A673 (cell line): ENCODE results near the gene COQ10B. TPM values are rescaled to one million over a fixed set of nuclear protein-coding genes. Genes with fewer than 3 reads are reported as not detected.

Experiments
- BruUV-seq: library from RNA; stranded (reverse); fragments of 400-500 nt; replicated peaks from 2 replicates; lab custom pipeline; 2021; lab: Mats Ljungman, UMichigan
- CTCF ChIA-PET: fragments of 300-600 bp; sonication (Branson Sonifier 250); formaldehyde crosslinking; loops from one replicate; lab custom pipeline; 2022; ENCODE audit warnings: antibody characterized with exemption; lab: Charles Lee
- POLR2A ChIA-PET: fragments of 300-600 bp; sonication (Branson Sonifier 250); formaldehyde crosslinking; loops from one replicate; lab custom pipeline; 2022; ENCODE audit warnings: antibody characterized with exemption; ENCODE audit not compliant: low non-redundant PET; lab: Charles Lee
- DNase-seq: peaks from one replicate; pipeline ENCODE4 v3.0.0-alpha.2; 2015; ENCODE audit warnings: low spot score
- H3K27ac ChIP-seq: fragments of 200-600 bp; sonication (generic); 2 replicates; pipeline ENCODE4 v1.5.1; 2016; ENCODE audit warnings: mixed run types, low read depth, mild to moderate bottlenecking, mixed read lengths, antibody characterized with exemption, low read length; ENCODE audit not compliant: poor library complexity, severe bottlenecking
- H3K27me3 ChIP-seq: fragments of 200-600 bp; sonication (generic); replicated peaks from 2 replicates; pipeline ENCODE4 v1.6.1; 2017; ENCODE audit warnings: mixed run types, low read depth, mild to moderate bottlenecking, mixed read lengths, antibody characterized with exemption, low read length; ENCODE audit not compliant: insufficient read depth, poor library complexity
- H3K36me3 ChIP-seq: fragments of 200-600 bp; sonication (generic); 2 replicates; pipeline ENCODE4 v1.6.1; 2016; ENCODE audit warnings: mixed run types, mild to moderate bottlenecking, mixed read lengths, antibody characterized with exemption, low read length; ENCODE audit not compliant: insufficient read depth, poor library complexity, severe bottlenecking
- H3K4me1 ChIP-seq: fragments of 200-600 bp; sonication (generic); 2 replicates; pipeline ENCODE4 v1.6.1; 2017; ENCODE audit warnings: mixed run types, mild to moderate bottlenecking, mixed read lengths, antibody characterized with exemption, low read length; ENCODE audit not compliant: insufficient read depth, poor library complexity, severe bottlenecking
- H3K4me3 ChIP-seq: fragments of 200-600 bp; sonication (generic); 2 replicates; pipeline ENCODE4 v1.5.1; 2016; ENCODE audit warnings: low read depth, mixed run types, mild to moderate bottlenecking, mixed read lengths, low read length; ENCODE audit not compliant: poor library complexity, severe bottlenecking
- H3K9me3 ChIP-seq: fragments of 200-600 bp; sonication (generic); 2 replicates; pipeline ENCODE4 v1.6.1; 2016; ENCODE audit warnings: mixed run types, low read depth, mild to moderate bottlenecking, mixed read lengths, antibody characterized with exemption, low read length; ENCODE audit not compliant: poor library complexity, severe bottlenecking
- EZH2 ChIP-seq: fragments of 200-600 bp; sonication (generic); IDR thresholded peaks from 2 replicates; pipeline ENCODE4 v1.6.1; 2017; ENCODE audit warnings: borderline replicate concordance, low read depth, mild to moderate bottlenecking, mixed read lengths, antibody characterized with exemption, low read length; ENCODE audit not compliant: poor library complexity, severe bottlenecking
- intact Hi-C: fragments of 100-400 bp; cut with micrococcal nuclease; formaldehyde crosslinking; loops from one replicate; pipeline ENCODE4 v1.10.0; 2022; ENCODE audit not compliant: unreplicated experiment
- total RNA-seq: library from RNA; stranded (reverse); gene quantifications from 2 replicates; pipeline ENCODE4 v1.2.3, GENCODE V29; 2021
- TF ChIP-seq, protein P1 (sequence below): fragments of 300-800, 200-600 bp; sonication (generic); conservative IDR thresholded peaks from 2 replicates; pipeline ENCODE4 v1.5.1; 2017; ENCODE audit warnings: low read depth, mild to moderate bottlenecking, antibody characterized with exemption, low read length, moderate library complexity, mixed read lengths

The COQ10B gene
- total RNA-seq, 1 experiment from 2014 or later = 17.1 TPM

DNA sequence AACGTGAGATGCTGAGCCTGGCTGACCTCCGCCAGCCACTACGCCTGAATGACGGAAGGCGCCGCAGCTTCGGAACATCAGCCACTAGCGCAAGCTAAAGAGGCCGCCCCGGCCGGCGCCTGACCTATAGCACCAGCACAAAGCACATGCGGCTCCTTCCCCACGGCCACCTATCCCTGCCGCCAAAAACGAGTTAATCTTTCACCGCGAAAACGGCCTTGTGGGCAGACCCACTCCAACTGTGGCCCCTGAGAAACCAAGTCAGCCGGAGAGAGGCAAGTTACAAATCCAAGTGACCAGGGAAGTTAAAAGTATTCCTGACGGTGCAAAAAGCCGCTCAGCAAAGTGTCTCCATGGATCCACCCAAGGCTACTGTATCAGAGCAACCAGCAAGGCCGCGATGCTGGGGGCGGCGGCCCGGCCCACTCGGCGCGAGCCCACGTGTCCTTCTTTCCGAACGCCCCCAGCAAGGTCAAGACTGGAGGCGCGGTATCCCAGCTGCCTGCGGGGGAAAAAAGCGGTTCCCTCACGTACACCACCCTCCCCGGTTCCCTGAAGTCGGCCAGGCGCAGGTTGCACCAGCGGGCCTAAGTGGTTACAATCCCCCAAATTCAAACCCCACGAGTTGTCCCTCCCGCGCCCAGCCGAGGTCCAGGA, 45.7 kb downstream of the COQ10B start:
- no peaks in the 10 kb centered on the region for H3K27me3 ChIP-seq
- intact Hi-C loops = loop anchor here (5.0 kb wide), 1 partner anchor 92 kb away; no protein-coding TSS in a partner anchor
- no peaks in the 10 kb centered on the region for H3K9me3 ChIP-seq
- peak overlapping the region; percentile 97 for H3K27ac ChIP-seq
- TF ChIP-seq EZH2 = no peak
- TF ChIP-seq, protein P1, sequence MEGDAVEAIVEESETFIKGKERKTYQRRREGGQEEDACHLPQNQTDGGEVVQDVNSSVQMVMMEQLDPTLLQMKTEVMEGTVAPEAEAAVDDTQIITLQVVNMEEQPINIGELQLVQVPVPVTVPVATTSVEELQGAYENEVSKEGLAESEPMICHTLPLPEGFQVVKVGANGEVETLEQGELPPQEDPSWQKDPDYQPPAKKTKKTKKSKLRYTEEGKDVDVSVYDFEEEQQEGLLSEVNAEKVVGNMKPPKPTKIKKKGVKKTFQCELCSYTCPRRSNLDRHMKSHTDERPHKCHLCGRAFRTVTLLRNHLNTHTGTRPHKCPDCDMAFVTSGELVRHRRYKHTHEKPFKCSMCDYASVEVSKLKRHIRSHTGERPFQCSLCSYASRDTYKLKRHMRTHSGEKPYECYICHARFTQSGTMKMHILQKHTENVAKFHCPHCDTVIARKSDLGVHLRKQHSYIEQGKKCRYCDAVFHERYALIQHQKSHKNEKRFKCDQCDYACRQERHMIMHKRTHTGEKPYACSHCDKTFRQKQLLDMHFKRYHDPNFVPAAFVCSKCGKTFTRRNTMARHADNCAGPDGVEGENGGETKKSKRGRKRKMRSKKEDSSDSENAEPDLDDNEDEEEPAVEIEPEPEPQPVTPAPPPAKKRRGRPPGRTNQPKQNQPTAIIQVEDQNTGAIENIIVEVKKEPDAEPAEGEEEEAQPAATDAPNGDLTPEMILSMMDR = no peak
- CTCF ChIA-PET = interaction anchor here (1.3 kb wide), 1 partner anchor 46 kb away, joined by 3 read pairs; the partner anchor contains the start of gene COQ10B
- no TSS peak for BruUV-seq
- peak overlapping the region; percentile 89 for H3K4me3 ChIP-seq
- DNase-seq = peak; percentile 54
- POLR2A ChIA-PET = no interaction called here
- peaks cover 43% of the 10 kb centered on the region for H3K4me1 ChIP-seq
- H3K36me3 ChIP-seq = peaks cover 77% of the 10 kb centered on the region

DNA sequence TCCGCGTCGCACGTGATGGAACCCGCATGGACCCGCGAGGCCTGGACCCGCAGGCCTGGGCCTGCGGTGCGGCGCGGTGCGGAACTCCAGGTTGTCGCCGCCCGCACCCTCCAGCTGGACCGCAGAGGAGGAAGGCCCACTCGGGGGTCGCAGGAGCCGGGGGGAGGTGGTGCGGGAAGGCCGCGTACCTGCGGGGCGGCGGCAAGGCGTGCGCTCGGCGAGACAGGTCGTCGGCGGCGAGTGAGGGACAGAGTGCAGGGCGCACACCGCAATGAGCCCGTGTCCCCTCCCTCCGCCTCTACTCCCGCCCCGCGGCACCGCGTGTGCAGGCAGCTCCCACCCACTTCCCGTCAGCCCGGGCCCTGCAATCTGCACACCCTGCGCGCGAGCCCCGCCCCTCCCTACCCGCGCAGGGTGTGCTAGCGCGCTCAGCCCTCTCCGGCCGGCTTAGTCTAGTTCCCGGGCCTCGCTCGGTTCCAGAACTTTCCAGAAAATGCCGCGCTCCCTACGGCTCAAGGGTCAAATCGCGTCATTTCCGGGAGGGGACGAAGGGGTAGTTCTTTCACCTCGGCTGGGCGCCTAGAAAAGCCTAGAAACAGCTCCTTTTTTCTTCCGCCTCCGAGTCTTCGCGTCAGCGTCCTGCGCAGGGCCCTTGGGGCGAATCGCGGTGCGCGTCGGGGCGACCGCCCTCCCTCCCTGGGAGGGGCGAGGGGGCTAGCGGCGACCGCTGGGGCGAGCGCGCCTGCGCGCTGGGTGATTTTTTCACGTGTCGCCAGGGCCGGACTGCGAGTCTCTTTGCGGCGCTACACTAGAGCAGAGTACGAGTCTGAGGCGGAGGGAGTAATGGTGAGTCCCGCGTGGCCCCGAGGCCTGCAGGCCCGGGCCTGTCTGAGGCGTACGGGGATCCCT, 46.5 kb downstream of the COQ10B start, which contains the start of the genes HSPD1 and HSPE1:
Gene HSPD1, minus strand, starts transcription at position 247 of the 909 bp plus-strand sequence. CDS start 992 bp downstream, outside the sequence.
Gene HSPE1, plus strand, starts transcription at position 786 of the 909 bp plus-strand sequence. Its CDS starts 58 bp downstream, at position 844.
- ChIA-PET CTCF (interaction anchor here (1.3 kb wide), 1 partner anchor 47 kb away, joined by 3 read pairs; the partner anchor contains the start of gene COQ10B), POLR2A (interaction anchor here (0.7 kb wide), 1 partner anchor 15 kb away, joined by 3 read pairs; no protein-coding TSS in a partner anchor)
- TF ChIP-seq, protein P1 = no peak
- no peak for TF ChIP-seq EZH2
- intact Hi-C loops = loop anchor here (2.0 to 5.0 kb wide), 3 partner anchors 47 to 207 kb away; partner anchors contain the start of genes COQ10B and MARS2
- no peaks in the 10 kb centered on the region for H3K9me3 ChIP-seq
- BruUV-seq = no TSS peak
- no peaks in the 10 kb centered on the region for H3K27me3 ChIP-seq
- peak within 1 kb of the TSS; percentile 89 for H3K4me3 ChIP-seq
- H3K4me1 ChIP-seq = peaks cover 41% of the 10 kb centered on the region
- H3K36me3 ChIP-seq = peaks cover 77% of the 10 kb centered on the region
- DNase-seq = peak; percentile 100
- peak within 1 kb of the TSS; percentile 97 for H3K27ac ChIP-seq
